ENCODE data around the gene NMNAT2.

The NMNAT2 gene

DNA sequence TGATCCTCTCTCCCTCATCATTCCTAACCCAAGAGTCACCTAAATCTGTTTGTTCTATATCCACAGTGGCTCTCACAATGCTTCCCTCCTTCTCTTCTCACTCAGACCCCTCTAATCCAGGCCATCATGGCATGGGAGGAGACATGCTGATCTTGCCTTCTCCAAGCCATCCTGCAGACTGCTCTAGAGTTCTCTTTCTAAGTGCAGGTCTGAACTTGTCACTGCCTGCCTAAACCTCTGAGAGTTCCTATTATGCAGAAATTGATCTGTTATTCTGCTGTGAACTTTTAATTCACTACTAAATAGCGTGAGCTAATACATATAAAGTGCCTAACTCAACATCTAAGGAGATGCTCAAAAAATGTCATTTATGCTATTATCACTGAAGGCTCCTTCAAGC is 205.3 kb downstream of the NMNAT2 start:
- DNase-seq (ENCODE audit: insufficient read length, low spot score), result no peak
- TF ChIP-seq, protein P1, sequence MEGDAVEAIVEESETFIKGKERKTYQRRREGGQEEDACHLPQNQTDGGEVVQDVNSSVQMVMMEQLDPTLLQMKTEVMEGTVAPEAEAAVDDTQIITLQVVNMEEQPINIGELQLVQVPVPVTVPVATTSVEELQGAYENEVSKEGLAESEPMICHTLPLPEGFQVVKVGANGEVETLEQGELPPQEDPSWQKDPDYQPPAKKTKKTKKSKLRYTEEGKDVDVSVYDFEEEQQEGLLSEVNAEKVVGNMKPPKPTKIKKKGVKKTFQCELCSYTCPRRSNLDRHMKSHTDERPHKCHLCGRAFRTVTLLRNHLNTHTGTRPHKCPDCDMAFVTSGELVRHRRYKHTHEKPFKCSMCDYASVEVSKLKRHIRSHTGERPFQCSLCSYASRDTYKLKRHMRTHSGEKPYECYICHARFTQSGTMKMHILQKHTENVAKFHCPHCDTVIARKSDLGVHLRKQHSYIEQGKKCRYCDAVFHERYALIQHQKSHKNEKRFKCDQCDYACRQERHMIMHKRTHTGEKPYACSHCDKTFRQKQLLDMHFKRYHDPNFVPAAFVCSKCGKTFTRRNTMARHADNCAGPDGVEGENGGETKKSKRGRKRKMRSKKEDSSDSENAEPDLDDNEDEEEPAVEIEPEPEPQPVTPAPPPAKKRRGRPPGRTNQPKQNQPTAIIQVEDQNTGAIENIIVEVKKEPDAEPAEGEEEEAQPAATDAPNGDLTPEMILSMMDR (IDR thresholded peaks at IDR 0.05; ENCODE audit: insufficient read depth, missing control alignments), result no peak
- no peak for FAIRE-seq

DNA sequence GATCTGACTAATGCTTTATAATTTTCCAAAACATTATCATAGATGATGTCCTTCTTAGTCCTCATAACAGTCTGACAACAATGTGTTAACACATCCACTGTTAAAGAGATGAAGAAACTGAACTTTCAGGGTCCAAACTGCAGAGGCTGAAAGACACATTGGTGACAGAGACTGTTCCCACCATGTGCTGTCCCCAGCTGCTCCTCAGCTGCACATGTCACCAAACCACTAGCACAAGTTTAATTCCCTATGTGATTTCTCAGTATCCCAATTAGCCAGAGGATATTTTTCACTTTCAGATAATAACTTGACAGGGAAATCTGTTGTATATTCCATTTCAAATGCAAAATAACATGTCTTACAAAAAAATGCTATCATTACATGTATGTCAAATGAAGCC is 207.5 kb downstream of the NMNAT2 start:
- FAIRE-seq, result peak; percentile 6
- DNase-seq (ENCODE audit: insufficient read length, low spot score), result no peak
- TF ChIP-seq, protein P1 (IDR thresholded peaks at IDR 0.05; ENCODE audit: insufficient read depth, missing control alignments), result no peak

DNA sequence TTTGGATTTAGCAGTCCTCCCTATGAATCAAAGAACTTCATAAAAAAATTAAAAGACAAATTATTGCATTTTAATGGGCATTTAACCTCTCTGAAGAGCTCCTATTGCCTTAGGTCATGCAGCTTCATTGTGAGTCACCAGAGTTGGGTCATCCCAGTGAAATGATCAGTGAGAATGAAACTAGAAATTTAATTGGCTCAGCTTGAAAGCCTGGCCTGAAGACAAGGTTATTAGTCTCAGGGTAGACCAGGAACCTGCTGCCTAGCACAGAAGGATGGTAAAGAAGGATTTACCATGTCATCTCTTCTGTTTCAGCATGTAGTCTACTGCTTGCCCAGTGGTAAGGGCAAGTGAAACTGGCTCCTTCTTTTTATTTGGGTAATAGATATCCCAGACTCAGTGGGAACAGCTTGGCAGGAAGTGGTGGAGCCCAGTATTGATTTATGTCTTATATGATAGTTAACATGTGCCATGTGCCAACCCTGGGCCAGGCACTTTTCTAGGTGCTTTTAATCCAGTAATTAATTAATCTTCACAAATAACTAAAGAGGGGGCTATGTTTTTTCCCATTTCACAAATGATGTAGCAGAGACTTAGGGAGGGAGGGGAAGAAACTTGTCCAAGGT is 208.5 kb downstream of the NMNAT2 start:
- DNase-seq (ENCODE audit: insufficient read length, low spot score), result no peak
- no peak for FAIRE-seq

DNA sequence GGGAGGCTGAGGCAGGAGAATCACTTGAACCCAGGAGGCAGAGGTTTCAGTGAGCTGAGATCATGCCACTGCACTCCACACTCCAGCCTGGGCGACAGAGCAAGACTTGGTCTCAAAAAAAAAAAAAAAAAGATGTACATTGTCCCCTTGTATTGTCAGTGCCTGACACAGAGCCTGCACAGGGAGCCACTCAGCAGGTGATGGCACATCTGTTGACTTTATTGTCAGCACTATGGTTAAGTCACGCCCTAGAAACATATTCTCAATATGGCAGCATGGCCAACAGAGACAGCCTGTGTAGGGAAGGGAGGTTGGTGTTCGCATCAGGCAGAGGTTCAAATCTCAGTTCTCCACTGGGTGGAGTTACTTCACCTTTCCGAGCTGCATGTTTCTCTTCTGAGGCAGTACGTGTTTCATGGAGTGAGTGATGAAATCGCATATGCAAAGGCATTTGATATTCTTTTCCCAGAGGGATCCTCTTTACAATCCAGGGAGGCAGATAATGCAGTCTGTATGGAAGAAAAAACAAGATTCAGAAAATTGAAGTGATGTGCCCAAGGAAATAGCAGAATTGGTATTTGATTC is 211.6 kb downstream of the NMNAT2 start:
- DNase-seq (ENCODE audit: insufficient read length, low spot score) (no peak), FAIRE-seq (no peak)
- TF ChIP-seq, protein P1 (IDR thresholded peaks at IDR 0.05; ENCODE audit: insufficient read depth, missing control alignments), result no peak

More for the DNA sequence above, 208.5 kb downstream of the NMNAT2 start:
- TF ChIP-seq, protein P1 (IDR thresholded peaks at IDR 0.05; ENCODE audit: insufficient read depth, missing control alignments), result no peak

DNA sequence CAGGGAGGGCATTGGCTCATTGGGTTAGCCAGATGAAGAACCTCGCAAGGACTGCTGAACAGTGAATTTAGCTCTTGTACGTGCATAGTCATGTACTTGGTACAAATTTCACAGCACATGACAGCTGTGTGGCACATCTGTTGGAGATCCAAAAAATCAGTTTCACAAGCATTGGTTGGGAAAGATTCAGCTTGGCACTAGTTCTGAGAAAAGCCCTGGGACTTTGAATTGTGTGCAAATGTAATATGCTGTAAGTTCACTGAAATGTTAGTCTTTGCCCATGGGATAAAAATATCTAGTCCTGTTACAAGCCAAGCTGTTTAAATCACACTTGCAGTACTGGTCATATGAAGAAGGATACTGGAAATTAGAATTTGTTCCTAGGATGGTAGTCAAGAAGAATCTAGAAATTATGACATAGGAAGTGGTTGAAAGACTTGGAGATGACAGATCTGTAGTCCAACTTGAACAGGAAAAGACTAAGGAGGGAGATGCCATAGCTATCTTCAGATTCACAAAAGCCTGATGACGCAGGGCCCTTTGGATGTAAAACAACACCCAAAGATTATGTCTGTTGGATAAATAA is 212.9 kb downstream of the NMNAT2 start:
- TF ChIP-seq, protein P1 (IDR thresholded peaks at IDR 0.05; ENCODE audit: insufficient read depth, missing control alignments), result no peak
- DNase-seq (ENCODE audit: insufficient read length, low spot score), result no peak
- FAIRE-seq, result no peak

DNA sequence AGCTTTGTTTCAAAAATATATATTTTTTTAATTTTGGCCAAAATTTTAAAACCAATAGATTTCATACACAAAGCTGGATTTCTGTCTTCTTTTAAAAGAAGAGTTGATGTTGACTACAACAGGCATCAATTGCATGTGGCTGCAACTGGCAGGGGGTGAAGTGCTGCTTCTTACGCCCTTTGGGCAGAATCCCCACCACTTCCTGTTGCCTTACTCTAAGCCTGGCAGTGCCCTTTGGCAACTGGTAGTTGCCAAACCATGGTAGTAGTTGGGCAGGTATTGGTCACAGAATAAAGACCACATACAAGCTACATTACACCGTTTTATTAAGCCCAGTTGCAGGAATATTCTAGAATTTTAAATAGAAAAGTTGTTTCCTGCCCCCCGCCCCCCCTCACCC is 215.1 kb downstream of the NMNAT2 start:
- FAIRE-seq (no peak), DNase-seq (ENCODE audit: insufficient read length, low spot score) (no peak)
- TF ChIP-seq, protein P1 (IDR thresholded peaks at IDR 0.05; ENCODE audit: insufficient read depth, missing control alignments), result no peak

DNA sequence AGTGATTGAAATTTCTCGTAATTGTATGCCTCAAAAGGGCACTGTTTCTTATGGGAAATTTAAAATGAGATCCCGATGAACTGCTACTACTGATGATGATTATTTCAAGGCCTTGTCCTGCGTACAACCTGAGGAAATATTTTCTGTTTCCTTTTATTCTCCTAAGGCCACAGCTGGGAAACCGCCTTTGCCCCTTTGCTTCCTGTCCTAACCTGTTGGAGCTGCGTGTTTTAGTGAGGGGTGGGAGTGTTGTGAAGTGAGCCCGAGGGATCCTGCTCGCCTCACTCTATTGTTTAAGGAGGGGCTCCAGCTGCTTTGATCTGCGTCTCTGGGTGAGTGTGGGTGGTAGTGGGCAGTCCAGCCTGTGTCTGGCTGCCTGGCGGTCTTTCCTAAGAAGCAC is 217.7 kb downstream of the NMNAT2 start:
- FAIRE-seq, result no peak
- no peak for DNase-seq (ENCODE audit: insufficient read length, low spot score)
- TF ChIP-seq, protein P1 (IDR thresholded peaks at IDR 0.05; ENCODE audit: insufficient read depth, missing control alignments), result no peak
